Loucy (cell line): ENCODE results near the gene RCOR1.

Experiments used
- H2AFZ ChIP-seq: fragments of 200-600 bp; sonication (generic); 2 replicates; pipeline ENCODE4 v1.6.0; 2016; ENCODE audit warnings: antibody characterized with exemption, mild to moderate bottlenecking, low read length, moderate library complexity
- H3F3A ChIP-seq: fragments of 200-600 bp; 2 replicates; pipeline ENCODE4 v1.6.0; 2016; ENCODE audit warnings: antibody characterized with exemption, low read depth, mild to moderate bottlenecking
- H3K27me3 ChIP-seq: fragments of 200-600 bp; sonication (generic); 2 replicates; pipeline ENCODE4 v1.6.1; 2014; ENCODE audit warnings: low read length, mild to moderate bottlenecking; ENCODE audit not compliant: insufficient read depth, poor library complexity, severe bottlenecking
- H3K36me3 ChIP-seq: fragments of 200-600 bp; sonication (generic); 2 replicates; pipeline ENCODE4 v1.6.1; 2016; ENCODE audit warnings: low read length; ENCODE audit not compliant: insufficient read depth
- H3K4me1 ChIP-seq: fragments of 200-600 bp; sonication (generic); 2 replicates; pipeline ENCODE4 v1.5.1; 2014; ENCODE audit warnings: low read length, mild to moderate bottlenecking; ENCODE audit not compliant: insufficient read depth, poor library complexity, severe bottlenecking
- H3K4me2 ChIP-seq: fragments of 200-600 bp; sonication (generic); 2 replicates; pipeline ENCODE4 v1.6.0; 2014; ENCODE audit warnings: antibody characterized with exemption, low read length, low read depth, mild to moderate bottlenecking; ENCODE audit not compliant: poor library complexity, severe bottlenecking
- H3K4me3 ChIP-seq: fragments of 200-600 bp; sonication (generic); 2 replicates; pipeline ENCODE4 v1.5.1; 2014; ENCODE audit warnings: low read length, mild to moderate bottlenecking, mixed read lengths; ENCODE audit not compliant: poor library complexity, severe bottlenecking
- H3K79me2 ChIP-seq: fragments of 200-600 bp; sonication (generic); 2 replicates; pipeline ENCODE4 v1.6.1; 2014; ENCODE audit warnings: low read length; ENCODE audit not compliant: insufficient read depth
- H3K9ac ChIP-seq: fragments of 200-600 bp; sonication (generic); 2 replicates; pipeline ENCODE4 v1.6.0; 2014; ENCODE audit warnings: mild to moderate bottlenecking, low read depth, low read length, moderate library complexity; ENCODE audit not compliant: poor library complexity, severe bottlenecking
- H3K9me2 ChIP-seq: fragments of 200-600 bp; sonication (generic); replicated peaks from 2 replicates; pipeline ENCODE4 v1.6.1; 2016; ENCODE audit warnings: low read depth, low read length, mixed read lengths
- H3K9me3 ChIP-seq: fragments of 200-600 bp; sonication (generic); 2 replicates; pipeline ENCODE4 v1.6.1; 2014; ENCODE audit warnings: mild to moderate bottlenecking, antibody characterized with exemption, low read length, low read depth; ENCODE audit not compliant: insufficient read depth
- H4K20me1 ChIP-seq: fragments of 200-600 bp; sonication (generic); 2 replicates; pipeline ENCODE4 v1.6.0; 2014; ENCODE audit warnings: antibody characterized with exemption, low read length, mild to moderate bottlenecking; ENCODE audit not compliant: insufficient read depth, poor library complexity, severe bottlenecking
- CTCF ChIP-seq: fragments of 200-600 bp; sonication (generic); conservative IDR thresholded peaks from 2 replicates; pipeline ENCODE4 v1.5.1; 2014; ENCODE audit warnings: mild to moderate bottlenecking, antibody characterized with exemption, low read length
- EZH2phosphoT487 ChIP-seq: fragments of 200-600 bp; IDR thresholded peaks from 2 replicates; pipeline ENCODE4 v1.6.1; 2018; ENCODE audit warnings: antibody characterized with exemption, mild to moderate bottlenecking, moderate library complexity, borderline replicate concordance

RCOR1 gene

GRCh38 chr14:102726191-102726949, 133.9 kb downstream of the RCOR1 start:
- no peaks in the 10 kb centered on the region for H3K79me2 ChIP-seq
- H3F3A ChIP-seq: no peaks in the 10 kb centered on the region
- H3K9me2 ChIP-seq: no peaks in the 10 kb centered on the region
- H3K4me3 ChIP-seq: no peak overlapping the region
- no peaks in the 10 kb centered on the region for H3K27me3 ChIP-seq
- H2AFZ ChIP-seq: no peak overlapping the region
- no peaks in the 10 kb centered on the region for H4K20me1 ChIP-seq
- no peaks in the 10 kb centered on the region for H3K4me1 ChIP-seq
- TF ChIP-seq CTCF: no peak
- TF ChIP-seq EZH2phosphoT487: no peak
- H3K36me3 ChIP-seq: peaks cover 95% of the 10 kb centered on the region
- no peaks in the 10 kb centered on the region for H3K9me3 ChIP-seq
- H3K4me2 ChIP-seq: no peak overlapping the region
- H3K9ac ChIP-seq: no peak overlapping the region

GRCh38 chr14:102727336-102728095, 135.1 kb downstream of the RCOR1 start:
- no peak overlapping the region for H3K4me3 ChIP-seq
- H3K27me3 ChIP-seq: no peaks in the 10 kb centered on the region
- peaks cover 83% of the 10 kb centered on the region for H3K36me3 ChIP-seq
- H3K9ac ChIP-seq: no peak overlapping the region
- H4K20me1 ChIP-seq: no peaks in the 10 kb centered on the region
- H3K4me1 ChIP-seq: no peaks in the 10 kb centered on the region
- TF ChIP-seq EZH2phosphoT487: no peak
- no peak for TF ChIP-seq CTCF
- H3K9me3 ChIP-seq: no peaks in the 10 kb centered on the region
- H3F3A ChIP-seq: no peaks in the 10 kb centered on the region
- H3K4me2 ChIP-seq: no peak overlapping the region
- H3K79me2 ChIP-seq: no peaks in the 10 kb centered on the region
- no peak overlapping the region for H2AFZ ChIP-seq
- no peaks in the 10 kb centered on the region for H3K9me2 ChIP-seq

GRCh38 chr14:102728501-102728900, 136.1 kb downstream of the RCOR1 start:
- Histone ChIP-seq H2AFZ (no peak overlapping the region), H3K27me3 (no peaks in the 10 kb centered on the region)

More at GRCh38 chr14:102728501-102728900, 136.1 kb downstream of the RCOR1 start:
- Histone ChIP-seq H3K9ac (no peak overlapping the region), H3K79me2 (no peaks in the 10 kb centered on the region), H3K4me2 (no peak overlapping the region), H3K9me3 (no peaks in the 10 kb centered on the region), H3K4me1 (no peaks in the 10 kb centered on the region), H3F3A (no peaks in the 10 kb centered on the region), H3K4me3 (no peak overlapping the region), H3K36me3 (peaks cover 73% of the 10 kb centered on the region; the same call in 1 of the 2 replicates), H4K20me1 (no peaks in the 10 kb centered on the region), H3K9me2 (no peaks in the 10 kb centered on the region)
- TF ChIP-seq CTCF: no peak
- no peak for TF ChIP-seq EZH2phosphoT487
